Brain microvascular endothelial cell (primary cell): ENCODE data around the gene CLDN4.

Experiments
- DNase-seq: peaks from one replicate; pipeline ENCODE4 v3.0.0-alpha.2; 2020
- H3K27ac ChIP-seq: fragments of 250-450 bp; sonication (Bioruptor Pico); 2 replicates; pipeline ENCODE4 v1.5.1; 2020; ENCODE audit warnings: mild to moderate bottlenecking, moderate library complexity
- H3K27me3 ChIP-seq: fragments of 250-450 bp; sonication (Bioruptor Pico); replicated peaks from 2 replicates; pipeline ENCODE4 v1.5.1; 2020; ENCODE audit warnings: mild to moderate bottlenecking
- H3K36me3 ChIP-seq: fragments of 250-450 bp; sonication (Bioruptor Pico); replicated peaks from 2 replicates; pipeline ENCODE4 v1.5.1; 2020; ENCODE audit warnings: mild to moderate bottlenecking
- H3K4me3 ChIP-seq: 2 replicates; pipeline ENCODE4 v1.5.1; 2011; ENCODE audit warnings: low read depth, mild to moderate bottlenecking, control low read depth, low read length, moderate library complexity
- in situ Hi-C: cut with HindIII; loops from 2 replicates; pipeline ENCODE4 v1.10.0; 2017; ENCODE audit warnings: low sequenced_read_pairs, low pct_ligation_motif_present
- TF ChIP-seq, protein P1 (sequence below): IDR thresholded peaks from 2 replicates; pipeline ENCODE4 v1.5.1; 2011; ENCODE audit warnings: low read depth, mild to moderate bottlenecking, moderate library complexity, low read length, control low read depth, inconsistent platforms; ENCODE audit errors: missing control alignments

Gene CLDN4

DNA sequence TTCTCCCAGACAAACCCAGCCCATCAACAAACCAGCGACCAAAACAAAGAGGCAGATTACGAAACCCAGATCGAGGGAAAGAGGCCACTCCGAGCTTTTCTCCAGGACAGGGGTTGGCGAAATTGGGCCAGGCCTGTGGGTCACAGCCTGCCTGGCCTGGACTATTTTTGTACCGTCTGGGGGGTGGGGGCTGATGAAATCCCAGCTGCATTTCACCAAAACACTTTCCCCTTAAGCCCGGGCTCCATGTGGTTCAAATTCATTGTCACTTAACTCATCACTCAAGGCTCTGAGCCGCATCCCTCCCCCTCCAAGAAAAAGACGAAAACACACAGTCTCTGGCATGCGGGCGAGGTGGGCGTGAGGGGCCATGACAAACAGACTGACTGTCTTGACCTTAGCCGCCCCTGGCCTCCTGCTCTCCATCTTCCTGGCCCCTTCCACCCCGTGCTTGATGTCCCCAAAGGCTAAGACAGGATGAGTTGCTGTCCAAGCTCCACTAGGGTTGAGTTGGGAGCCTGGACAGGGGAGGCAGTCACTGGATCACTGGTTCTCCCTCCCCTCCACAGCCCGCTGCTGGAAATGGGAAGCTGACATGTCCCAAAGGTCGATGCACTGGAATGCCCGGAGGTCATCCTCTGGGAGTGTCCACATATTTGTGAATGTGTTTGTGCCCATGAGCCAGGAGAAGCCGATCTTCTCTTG lies 49.3 kb downstream of the CLDN4 start:
- TF ChIP-seq, protein P1, sequence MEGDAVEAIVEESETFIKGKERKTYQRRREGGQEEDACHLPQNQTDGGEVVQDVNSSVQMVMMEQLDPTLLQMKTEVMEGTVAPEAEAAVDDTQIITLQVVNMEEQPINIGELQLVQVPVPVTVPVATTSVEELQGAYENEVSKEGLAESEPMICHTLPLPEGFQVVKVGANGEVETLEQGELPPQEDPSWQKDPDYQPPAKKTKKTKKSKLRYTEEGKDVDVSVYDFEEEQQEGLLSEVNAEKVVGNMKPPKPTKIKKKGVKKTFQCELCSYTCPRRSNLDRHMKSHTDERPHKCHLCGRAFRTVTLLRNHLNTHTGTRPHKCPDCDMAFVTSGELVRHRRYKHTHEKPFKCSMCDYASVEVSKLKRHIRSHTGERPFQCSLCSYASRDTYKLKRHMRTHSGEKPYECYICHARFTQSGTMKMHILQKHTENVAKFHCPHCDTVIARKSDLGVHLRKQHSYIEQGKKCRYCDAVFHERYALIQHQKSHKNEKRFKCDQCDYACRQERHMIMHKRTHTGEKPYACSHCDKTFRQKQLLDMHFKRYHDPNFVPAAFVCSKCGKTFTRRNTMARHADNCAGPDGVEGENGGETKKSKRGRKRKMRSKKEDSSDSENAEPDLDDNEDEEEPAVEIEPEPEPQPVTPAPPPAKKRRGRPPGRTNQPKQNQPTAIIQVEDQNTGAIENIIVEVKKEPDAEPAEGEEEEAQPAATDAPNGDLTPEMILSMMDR: no peak
- in situ Hi-C loops: no loop called here
- no peak for DNase-seq
- H3K36me3 ChIP-seq: no peaks in the 10 kb centered on the region
- H3K4me3 ChIP-seq: no peak overlapping the region
- H3K27ac ChIP-seq: no peak overlapping the region
- peaks cover 17% of the 10 kb centered on the region for H3K27me3 ChIP-seq

DNA sequence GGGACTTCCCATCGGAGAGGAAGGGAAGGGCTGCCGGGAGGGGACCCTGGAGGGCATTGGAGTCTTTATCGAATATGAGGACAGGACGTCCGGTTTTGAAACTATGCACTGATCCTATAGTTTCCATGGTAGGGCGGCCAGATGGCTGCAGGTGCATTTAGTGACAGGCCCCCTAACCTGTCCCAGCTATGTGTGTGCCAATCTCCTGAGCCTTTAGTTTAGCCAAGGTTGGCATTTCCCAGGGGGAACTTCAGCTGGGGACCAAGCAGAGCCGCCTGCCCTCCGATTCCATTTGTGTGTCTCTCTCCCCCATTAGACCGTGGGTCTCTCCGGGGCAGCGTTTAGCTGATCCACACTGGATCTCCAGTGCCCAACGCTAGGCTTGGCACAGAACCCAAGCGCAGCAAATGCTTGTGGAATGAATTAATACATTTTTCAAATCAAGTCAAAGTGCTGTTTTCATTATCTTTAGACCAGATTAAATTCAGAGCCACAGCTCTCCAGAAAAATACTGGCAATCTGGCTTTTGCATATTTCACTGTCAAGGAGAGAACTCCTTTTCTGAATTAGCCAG lies 50.0 kb downstream of the CLDN4 start:
- DNase-seq: no peak
- Histone ChIP-seq H3K27me3 (peaks cover 17% of the 10 kb centered on the region), H3K36me3 (no peaks in the 10 kb centered on the region), H3K4me3 (no peak overlapping the region), H3K27ac (no peak overlapping the region)
- TF ChIP-seq, protein P1: no peak
- in situ Hi-C loops: no loop called here

DNA sequence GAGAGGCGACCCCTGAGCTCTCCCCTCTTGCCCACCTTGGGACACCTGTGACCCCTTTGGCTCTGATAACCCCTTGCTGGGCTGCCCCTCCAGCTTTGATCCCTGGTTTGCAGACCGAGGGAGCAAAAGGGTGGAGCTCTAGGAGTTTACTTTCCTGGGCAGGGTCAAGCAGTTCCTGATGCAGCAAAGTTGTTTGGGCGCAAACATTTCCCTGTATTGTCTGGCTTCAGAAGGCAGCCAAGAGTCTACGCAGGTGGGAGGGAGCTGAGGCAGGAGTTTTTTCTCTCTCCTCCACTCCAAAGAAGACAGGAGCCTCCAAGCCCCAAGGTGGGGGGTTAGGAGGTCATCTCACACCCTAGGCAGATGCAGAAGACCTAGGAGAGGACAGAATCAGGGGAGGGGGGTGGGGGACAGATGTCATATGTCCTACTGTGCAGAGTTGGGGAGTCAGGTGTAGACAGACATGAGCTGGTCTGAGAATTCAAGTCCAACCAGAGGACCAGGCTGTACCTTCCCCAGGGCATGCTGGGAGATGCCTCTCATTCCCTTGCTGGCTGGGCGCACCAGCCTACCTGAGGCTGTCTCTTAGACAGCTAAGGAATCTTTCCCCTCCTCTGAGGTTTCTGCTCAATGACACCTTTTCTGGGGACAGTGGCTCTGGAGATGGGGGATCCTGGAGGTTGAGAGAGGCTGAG lies 50.7 kb downstream of the CLDN4 start:
- TF ChIP-seq, protein P1: no peak
- in situ Hi-C loops: no loop called here
- peaks cover 17% of the 10 kb centered on the region for H3K27me3 ChIP-seq
- DNase-seq: no peak
- no peaks in the 10 kb centered on the region for H3K36me3 ChIP-seq
- no peak overlapping the region for H3K27ac ChIP-seq
- H3K4me3 ChIP-seq: no peak overlapping the region

DNA sequence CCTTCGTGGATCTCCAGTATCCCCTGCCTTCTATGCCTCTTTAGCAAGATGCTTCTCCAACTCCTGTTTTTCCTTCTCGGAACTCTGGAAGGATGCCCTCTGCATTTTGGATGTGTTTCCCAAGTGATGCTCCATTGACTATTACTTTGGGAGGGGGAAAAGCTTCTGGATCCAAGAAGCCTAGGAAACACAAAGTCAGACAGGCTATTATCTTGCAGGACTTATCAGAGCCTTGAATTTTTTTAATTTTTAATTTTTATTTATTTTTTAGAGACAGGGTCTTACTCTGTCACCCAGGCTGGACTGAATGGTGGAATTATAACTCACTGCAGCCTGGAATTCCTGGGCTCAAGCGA lies 51.2 kb downstream of the CLDN4 start:
- TF ChIP-seq, protein P1: no peak
- in situ Hi-C loops: no loop called here
- H3K4me3 ChIP-seq: no peak overlapping the region
- no peak overlapping the region for H3K27ac ChIP-seq
- no peaks in the 10 kb centered on the region for H3K36me3 ChIP-seq
- H3K27me3 ChIP-seq: peaks cover 17% of the 10 kb centered on the region
- DNase-seq: no peak
